Hippocampal formation (tissue), 2 donors: ENCODE results near the gene PRKG1.

ENCODE experiments used
- DNase-seq, 2 donors: peaks; one replicate each; lab custom pipeline; 2025; lab: John Stamatoyannopoulos, UW

Gene PRKG1

DNA sequence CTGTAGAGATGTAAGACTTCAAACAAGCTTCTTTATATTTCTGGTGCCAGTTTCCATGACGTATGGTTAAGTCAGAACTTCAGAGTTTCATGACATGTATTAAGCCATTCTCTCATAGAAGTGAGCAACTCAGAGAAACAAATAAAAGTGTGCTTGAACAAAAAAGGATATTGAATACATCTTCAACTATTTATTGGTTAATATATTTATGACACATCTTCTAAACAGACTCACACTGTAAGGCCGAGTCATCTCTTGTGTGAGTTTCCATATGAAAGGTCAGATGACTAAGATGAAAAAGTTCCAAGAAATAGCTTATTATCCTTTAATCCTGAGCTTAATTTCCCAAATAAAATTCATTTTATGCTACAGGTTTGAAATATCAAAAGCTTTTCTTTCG, 730.6 kb downstream of the PRKG1 start:
- no peak for DNase-seq

DNA sequence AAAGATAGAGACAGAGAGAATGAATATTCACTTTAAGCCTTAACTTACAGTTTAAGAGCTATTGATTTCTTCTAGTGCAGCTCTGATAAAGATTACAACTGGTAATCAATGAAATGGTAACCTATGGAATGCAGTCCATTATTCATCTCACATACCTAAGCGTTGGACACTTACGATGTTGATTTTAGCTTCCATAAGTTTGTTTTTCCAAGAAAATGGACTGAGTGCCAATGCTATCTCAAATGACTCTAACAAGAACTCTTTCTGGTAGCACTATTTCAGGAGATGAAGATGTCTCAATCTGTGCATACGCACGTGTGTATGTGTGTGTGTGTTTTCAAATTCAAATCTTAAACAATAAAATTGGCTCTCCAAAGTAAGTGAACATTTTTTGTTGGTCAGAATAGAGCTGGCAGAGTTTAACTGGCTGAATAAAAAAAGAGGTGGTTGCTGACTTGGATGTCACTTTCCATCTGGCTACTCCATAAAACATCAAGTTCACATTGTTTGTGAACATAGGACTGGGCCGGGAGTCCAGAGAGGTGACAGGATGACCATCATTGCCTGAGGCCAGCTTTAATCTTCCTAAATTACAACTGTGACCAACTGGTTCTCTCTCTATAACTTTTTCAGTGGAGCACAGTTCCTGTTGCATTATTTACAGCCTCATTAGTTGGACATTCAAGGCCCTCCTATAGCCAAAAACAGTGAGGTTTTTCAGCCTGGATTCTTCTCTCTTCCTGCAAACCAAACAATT, 732.0 kb downstream of the PRKG1 start:
- no peak for DNase-seq

GRCh38 chr10:51808187-51808586, 733.9 kb downstream of the PRKG1 start:
- DNase-seq: no peak

DNA sequence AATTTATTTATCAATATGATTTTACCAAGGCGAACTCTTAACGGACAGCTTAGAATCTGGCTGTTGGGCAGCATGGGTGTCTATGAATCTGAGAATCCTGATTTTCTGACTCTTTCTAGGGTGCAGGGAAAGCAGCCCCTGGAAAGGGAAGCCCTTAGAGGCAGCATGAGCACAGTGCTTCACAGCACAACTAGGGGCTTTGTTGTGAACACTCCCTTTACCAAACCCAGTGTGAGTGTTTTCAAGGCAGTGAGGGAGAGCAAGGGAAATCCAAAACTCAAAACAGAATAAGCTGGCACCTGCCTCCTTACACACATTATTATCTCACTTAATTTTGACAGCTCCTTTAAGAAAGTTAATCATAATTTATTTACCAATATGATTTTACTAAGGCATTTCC, 741.4 kb downstream of the PRKG1 start:
- no peak for DNase-seq

- no peak for DNase-seq
Observed at GRCh38 chr10:51821045-51821444, 746.8 kb downstream of the PRKG1 start.

- no peak for DNase-seq
Observed at GRCh38 chr10:51821745-51822144, 747.5 kb downstream of the PRKG1 start.

- DNase-seq: no peak
Observed at GRCh38 chr10:51832652-51833383, 758.5 kb downstream of the PRKG1 start.

GRCh38 chr10:51834548-51834947, 760.3 kb downstream of the PRKG1 start:
- no peak for DNase-seq

DNA sequence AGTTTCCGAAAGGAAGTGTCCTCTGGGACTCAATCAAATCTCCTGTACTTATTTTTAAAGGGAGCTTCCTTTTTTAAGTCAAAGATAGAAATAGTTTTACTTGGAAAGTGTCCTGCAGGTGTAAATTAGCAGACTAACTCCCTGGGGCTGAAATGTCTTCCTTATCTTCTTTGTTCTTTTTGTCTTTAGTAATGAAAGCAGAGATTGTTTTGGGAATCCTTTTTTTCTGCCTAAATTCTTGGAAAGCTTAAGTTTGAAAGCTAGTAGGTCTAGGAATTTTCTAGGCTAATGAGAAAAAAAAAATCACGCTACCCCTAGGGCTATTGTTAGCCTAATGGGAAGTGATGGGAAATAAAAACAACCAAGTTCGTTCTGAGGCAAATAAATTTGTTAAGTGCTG, 764.2 kb downstream of the PRKG1 start:
- DNase-seq: no peak

DNA sequence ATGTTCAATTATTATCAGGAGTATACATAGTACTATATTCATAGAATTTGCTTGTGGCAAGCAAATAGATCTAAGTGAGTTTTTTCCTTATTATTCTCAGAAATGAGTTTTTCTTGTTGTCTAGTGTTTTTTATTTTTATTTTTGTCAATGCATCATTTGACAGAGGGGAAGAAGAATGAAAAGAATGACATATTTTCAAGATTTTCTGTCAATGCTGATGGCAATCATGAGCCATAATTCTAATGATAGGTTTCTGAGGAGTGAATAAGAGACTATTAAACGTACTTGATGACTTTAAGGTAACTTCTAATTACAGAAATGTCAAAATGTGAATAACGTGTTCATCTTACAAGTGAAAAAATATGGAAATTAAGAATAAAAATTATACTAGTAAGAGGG, 769.7 kb downstream of the PRKG1 start:
- no peak for DNase-seq

DNA sequence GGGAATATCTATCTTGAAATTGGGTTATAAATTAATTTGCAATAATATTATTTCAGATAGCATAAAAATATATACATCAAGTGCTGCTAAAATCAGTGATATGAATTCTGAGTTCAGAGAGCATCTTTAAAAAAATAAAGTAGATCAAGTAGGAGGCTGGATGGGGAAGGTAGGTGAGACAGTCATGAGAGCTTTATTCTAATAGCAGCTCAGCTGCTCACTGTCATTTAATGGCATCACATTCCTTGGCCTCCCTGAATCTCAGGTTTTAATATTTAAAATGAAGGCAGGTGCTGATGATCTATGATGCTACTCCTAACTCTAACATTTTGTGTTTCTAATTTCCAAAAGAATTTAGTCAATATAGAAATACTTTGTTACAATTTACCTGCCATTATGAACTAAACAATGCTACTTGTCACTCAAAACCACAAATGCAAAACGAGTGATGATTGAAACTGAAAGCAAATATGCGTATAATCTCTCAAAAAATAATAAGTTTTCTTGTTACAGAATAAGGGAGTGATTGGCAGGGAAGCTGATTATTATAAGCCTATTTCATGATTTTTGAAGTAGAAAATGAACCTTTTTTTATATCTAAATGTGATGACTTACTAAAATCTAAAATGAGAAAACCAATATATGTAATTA, 772.7 kb downstream of the PRKG1 start:
- DNase-seq: no peak

DNA sequence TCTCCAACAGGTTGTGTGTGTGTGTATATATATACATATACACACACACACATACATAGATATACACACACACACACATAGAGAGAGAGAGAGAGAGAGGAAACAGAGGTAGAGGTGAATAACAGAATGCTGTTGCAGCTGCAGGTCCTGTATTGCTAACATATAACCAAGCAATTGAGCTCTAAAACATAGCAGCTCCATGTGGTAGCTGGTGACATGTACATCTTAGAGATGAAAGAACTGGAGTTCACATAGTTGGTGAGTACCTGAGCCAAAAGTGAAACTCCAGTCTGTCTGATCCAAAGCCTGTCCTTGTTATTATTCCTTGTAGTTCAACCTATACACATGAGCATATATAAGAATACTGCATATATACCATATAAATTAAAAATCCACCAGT, 778.0 kb downstream of the PRKG1 start:
- no peak for DNase-seq

GRCh38 chr10:51857305-51857704, 783.0 kb downstream of the PRKG1 start:
- DNase-seq: no peak

- peak in 1 of 2 donors; percentile 32 for DNase-seq
Observed at GRCh38 chr10:51860257-51860656, 786.0 kb downstream of the PRKG1 start.

DNA sequence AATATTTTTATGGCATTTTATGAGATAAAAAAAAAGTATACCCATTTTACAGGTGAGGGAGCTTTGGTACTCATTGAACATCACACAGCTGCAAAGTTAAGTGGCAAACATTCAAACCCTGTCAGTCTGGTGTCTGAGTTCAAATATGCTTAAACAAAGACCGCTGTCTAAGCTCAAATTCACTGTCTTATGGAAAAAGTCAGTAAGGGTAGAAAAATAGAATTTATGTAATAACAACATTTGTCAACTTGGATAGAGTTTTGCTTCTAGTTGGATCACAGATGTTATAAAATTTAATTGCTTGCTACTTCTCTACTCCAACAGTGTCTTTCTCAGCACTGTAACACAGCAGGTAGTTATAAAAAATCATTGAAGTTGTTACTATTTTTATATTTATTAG, 786.8 kb downstream of the PRKG1 start:
- no peak for DNase-seq

DNA sequence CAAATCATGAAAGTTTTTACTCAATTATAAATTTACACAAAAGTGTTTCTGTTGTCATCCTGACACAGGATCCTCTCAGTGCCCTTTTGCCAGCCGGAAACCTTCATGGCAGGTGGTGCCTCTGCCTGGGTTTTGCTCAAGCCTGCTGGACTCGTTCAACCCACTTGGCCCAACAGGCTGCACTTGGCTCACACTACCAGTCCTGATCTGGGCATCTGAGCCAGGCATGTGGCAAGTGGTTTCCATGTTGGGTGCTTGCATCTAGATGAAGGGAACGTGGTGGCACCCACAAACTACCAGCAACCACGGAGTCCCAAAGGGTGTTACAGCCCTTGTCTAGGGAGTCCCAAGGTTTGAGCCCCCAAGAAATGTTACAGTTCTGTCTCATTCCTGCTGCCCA, 787.4 kb downstream of the PRKG1 start:
- no peak for DNase-seq

DNA sequence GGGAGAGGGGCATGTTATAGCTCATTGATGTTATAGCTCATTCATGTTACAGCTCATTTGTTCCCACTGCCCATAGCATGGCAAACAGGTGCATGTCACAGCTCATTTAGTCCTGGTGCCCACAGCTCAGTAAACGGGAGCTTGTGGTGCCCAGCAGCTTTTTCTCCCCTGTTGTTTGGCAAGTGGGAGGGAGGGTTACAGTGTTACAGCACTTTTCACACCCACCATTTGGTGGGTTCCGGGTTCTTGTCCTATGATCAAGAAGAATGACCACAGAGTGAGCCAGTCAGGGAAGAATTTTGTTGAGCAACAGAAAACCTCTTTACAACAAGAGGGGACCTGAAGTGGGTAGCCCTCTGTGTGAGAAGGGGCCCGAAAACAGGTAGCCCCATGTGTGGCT, 787.9 kb downstream of the PRKG1 start:
- DNase-seq: no peak

DNA sequence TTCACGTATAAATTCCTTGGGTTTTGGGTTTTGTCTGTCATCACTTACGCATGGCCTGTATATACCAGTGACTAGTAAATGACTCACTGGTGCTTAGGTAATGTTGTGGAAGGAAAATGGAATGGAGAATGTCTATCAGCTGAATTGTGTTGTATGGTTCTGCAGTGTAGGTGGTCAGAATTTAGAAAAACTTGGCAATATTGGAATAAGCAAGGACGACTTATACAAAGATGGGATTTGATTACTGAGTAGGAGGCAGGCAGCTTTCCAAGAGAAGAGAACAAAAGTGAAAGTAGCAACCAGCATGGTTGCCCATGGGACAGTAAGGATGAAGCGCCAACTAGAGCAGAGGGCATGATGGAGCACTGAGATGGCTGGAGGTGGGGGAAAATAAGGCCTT, 793.7 kb downstream of the PRKG1 start:
- no peak for DNase-seq

- DNase-seq: no peak
Observed at GRCh38 chr10:51874131-51874530, 799.8 kb downstream of the PRKG1 start.

DNA sequence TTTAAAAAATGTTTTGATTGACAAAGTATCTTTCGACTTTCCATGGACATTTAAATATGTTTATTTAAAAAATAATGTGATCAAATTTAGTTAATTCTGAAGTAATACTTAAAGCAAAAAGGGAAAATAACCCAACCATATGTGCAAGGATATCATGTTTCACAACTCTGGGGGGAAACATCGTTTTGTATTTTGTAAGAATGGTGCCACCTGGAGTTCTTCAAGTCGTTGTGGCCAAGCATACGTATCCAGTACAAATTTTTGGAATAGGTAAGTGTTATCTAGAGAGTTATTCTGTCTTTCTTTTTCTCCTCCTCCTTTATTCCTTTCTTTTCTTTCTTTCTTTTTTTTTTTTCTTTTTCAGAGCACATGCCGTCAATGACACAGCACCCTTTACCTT, 801.3 kb downstream of the PRKG1 start:
- no peak for DNase-seq

DNA sequence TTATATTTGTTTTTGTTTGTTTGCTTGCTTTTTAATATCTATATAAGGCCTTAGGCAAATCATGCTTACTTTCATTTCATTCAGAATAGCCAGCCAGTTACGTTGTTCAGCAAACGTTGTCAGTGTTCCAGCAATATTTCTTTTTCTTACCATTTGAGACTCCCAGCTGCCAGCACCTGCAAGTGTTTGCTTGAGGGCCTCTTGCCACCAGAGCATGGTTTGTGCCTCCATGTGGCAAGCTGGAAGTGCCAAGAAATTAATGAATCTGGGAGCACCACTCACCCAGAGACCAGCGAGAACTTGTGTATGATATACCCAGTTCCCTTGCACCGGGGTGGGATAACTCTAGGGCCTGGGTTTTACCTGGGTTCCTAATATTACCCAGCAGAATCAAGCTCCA, 802.2 kb downstream of the PRKG1 start:
- no peak for DNase-seq

DNA sequence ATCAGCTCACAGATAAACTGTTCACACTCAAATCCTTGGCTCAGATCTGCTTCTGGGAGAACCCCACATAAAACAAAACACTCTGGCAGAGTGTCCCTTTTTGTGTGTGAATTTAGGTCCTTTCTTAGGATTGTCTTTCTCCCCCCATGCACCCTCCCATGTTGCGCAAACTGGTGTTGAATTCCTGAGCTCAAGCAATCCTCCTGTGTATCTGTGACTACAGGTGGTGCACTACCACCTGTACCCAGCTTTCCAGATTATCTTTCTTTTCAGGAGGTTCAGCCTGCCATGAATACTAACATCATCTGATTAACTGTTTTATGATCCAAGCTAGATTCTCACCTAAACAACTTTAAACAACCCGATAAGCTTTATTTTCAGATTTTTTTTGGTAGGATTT, 802.7 kb downstream of the PRKG1 start:
- DNase-seq: no peak

DNA sequence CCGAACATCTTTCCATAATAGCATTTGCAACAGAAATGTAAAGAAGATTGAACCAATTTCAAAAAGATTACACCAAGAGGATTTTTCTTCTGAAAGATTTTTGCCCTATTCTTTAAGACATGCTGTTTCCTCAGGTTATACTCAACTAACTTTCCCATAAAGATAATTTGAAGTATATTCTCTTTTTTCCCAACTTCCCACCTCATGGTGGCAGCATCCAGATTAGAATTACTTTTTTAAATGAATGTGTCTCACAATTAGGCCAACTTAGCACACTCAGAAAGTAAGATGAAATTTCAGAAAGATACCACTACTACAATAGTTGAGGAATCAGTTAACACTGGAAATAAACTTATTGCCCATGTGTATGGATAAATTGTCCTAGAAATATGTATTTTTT, 803.3 kb downstream of the PRKG1 start:
- DNase-seq: no peak
